NCI-H748 (cell line): ENCODE results near the gene CES3.

Experiments
- DNase-seq: peaks from one replicate; lab custom pipeline; 2025; ENCODE audit not compliant: unreplicated experiment; lab: John Stamatoyannopoulos, UW

CES3 gene

GRCh38 chr16:66961065-66961744, at the start of gene CES3:
CES3 (plus strand) TSS chr16:66961266; CDS start chr16:66961308, 42 bp downstream.
- peak; percentile 65 for DNase-seq

- DNase-seq, result no peak
Observed at GRCh38 chr16:66911801-66912200, 49.3 kb upstream of the CES3 start.

- no peak for DNase-seq
Observed at GRCh38 chr16:66913081-66913480, 48.0 kb upstream of the CES3 start.

GRCh38 chr16:66913711-66914110, 47.4 kb upstream of the CES3 start:
- no peak for DNase-seq

GRCh38 chr16:66914541-66914940, 46.5 kb upstream of the CES3 start:
- DNase-seq, result no peak

- DNase-seq, result no peak
Observed at GRCh38 chr16:66915041-66915440, 46.0 kb upstream of the CES3 start.

- no peak for DNase-seq
Observed at GRCh38 chr16:66916518-66916917, 44.5 kb upstream of the CES3 start.

- no peak for DNase-seq
Observed at GRCh38 chr16:66917741-66918140, 43.3 kb upstream of the CES3 start.

- DNase-seq, result no peak
Observed at GRCh38 chr16:66918355-66918754, 42.7 kb upstream of the CES3 start.

- DNase-seq, result no peak
Observed at GRCh38 chr16:66918803-66919568, 42.1 kb upstream of the CES3 start, which contains the start of gene CDH16. CDH16 (minus strand) TSS chr16:66918885; CDS start chr16:66918065, 820 bp downstream.

GRCh38 chr16:66919569-66920298, 41.3 kb upstream of the CES3 start:
- no peak for DNase-seq

GRCh38 chr16:66920299-66920590, 40.8 kb upstream of the CES3 start:
- DNase-seq, result no peak

- no peak for DNase-seq
Observed at GRCh38 chr16:66920924-66921680, 40.0 kb upstream of the CES3 start.

GRCh38 chr16:66921729-66922450, 39.2 kb upstream of the CES3 start:
- no peak for DNase-seq

- no peak for DNase-seq
Observed at GRCh38 chr16:66923247-66923731, 37.8 kb upstream of the CES3 start.

GRCh38 chr16:66923866-66924265, 37.2 kb upstream of the CES3 start:
- no peak for DNase-seq

GRCh38 chr16:66924527-66925321, 36.3 kb upstream of the CES3 start:
- peak; percentile 36 for DNase-seq

- DNase-seq, result peak; percentile 33
Observed at GRCh38 chr16:66925322-66925840, 35.7 kb upstream of the CES3 start, which contains the start of gene RRAD. RRAD (minus strand) TSS chr16:66925535; CDS start chr16:66925179, 356 bp downstream.
